HepG2 (cell line): Measurements from ENCODE around the gene IGLL1. TPM values are rescaled to one million over a fixed set of nuclear protein-coding genes. Genes with fewer than 3 reads are reported as not detected.

ENCODE experiments used
- ATAC-seq: fragments of 200-7000 bp; cut with Tn5 transposase; 3 replicates; pipeline ENCODE4 v1.9.1; 2020; ENCODE audit warnings: mild to moderate bottlenecking, moderate library complexity
- BruUV-seq: library from RNA; stranded (reverse); fragments of 400-500 nt; replicated peaks from 2 replicates; lab custom pipeline; 2021; lab: Mats Ljungman, UMichigan
- CTCF ChIA-PET: fragments of 300-600 bp; formaldehyde crosslinking; extraction: SDS; loops from one replicate; lab custom pipeline; 2021; ENCODE audit warnings: low total read pairs, inconsistent platforms, low intra/inter-chr PET ratio; lab: Yijun Ruan, JAX
- POLR2A ChIA-PET: fragments of 350-600 bp; sonication (Branson Sonifier 250); formaldehyde crosslinking; loops from one replicate; lab custom pipeline; 2020; ENCODE audit warnings: antibody characterized with exemption, inconsistent platforms; lab: Yijun Ruan, JAX
- DNase-seq: peaks from one replicate; pipeline ENCODE4 v3.0.0-alpha.2; 2015; ENCODE audit warnings: low spot score
- FAIRE-seq: peaks from 3 replicates; lab custom pipeline; 2011; peaks lifted over from hg19 to GRCh38; lab: Jason Lieb, UNC
- H2AFZ ChIP-seq: one replicate; pipeline ENCODE4 v1.6.1; 2011; ENCODE audit warnings: low read length, inconsistent platforms
- H3K27ac ChIP-seq: fragments of 300-600 bp; 3 replicates; pipeline ENCODE4 v1.8.0; 2011; ENCODE audit warnings: mixed run types, mild to moderate bottlenecking, mixed read lengths, low read length, inconsistent platforms; ENCODE audit not compliant: insufficient read depth; ENCODE audit errors: extremely low read length
- H3K27me3 ChIP-seq, 2 experiments: fragments of 200-600 bp in 1 of 2; 2 replicates in 1 of 2; 3 replicates in 1 of 2; pipeline versions ENCODE4 v1.6.0 to v1.8.0; 2011; ENCODE audit warnings: low read length in 2 of 2, mild to moderate bottlenecking in 2 of 2, moderate library complexity in 2 of 2, inconsistent platforms in 1 of 2; ENCODE audit not compliant: insufficient read depth in 2 of 2, control insufficient read depth in 1 of 2
- H3K36me3 ChIP-seq, 2 experiments: fragments of 200-600 bp in 1 of 2; replicated peaks in 1 of 2; 2 replicates in 1 of 2; 3 replicates in 1 of 2; pipeline versions ENCODE4 v1.5.1 to v1.8.0; 2011; ENCODE audit warnings: low read length in 2 of 2, inconsistent platforms in 1 of 2; ENCODE audit not compliant: insufficient read depth in 2 of 2, control insufficient read depth in 1 of 2
- H3K4me1 ChIP-seq: 2 replicates; pipeline ENCODE4 v1.5.1; 2012; ENCODE audit warnings: low read length, inconsistent platforms; ENCODE audit not compliant: insufficient read depth
- H3K4me2 ChIP-seq: 2 replicates; pipeline ENCODE4 v1.6.0; 2011; ENCODE audit warnings: low read depth, low read length, inconsistent platforms
- H3K4me3 ChIP-seq, 3 experiments: fragments of 200-600 bp in 1 of 3; sonication (generic), shearing (Covaris generic) in 1 of 3; replicated peaks in 1 of 3; 2 replicates each; pipeline ENCODE4 v1.5.1; 2011 to 2016; ENCODE audit warnings: low read length in 3 of 3, inconsistent platforms in 2 of 3, low read depth in 2 of 3, mild to moderate bottlenecking in 2 of 3, control low read depth in 1 of 3, mixed read lengths in 1 of 3; ENCODE audit not compliant: insufficient read depth in 1 of 3
- H3K79me2 ChIP-seq: one replicate; pipeline ENCODE4 v1.6.1; 2011; ENCODE audit warnings: low read length, inconsistent platforms; ENCODE audit not compliant: insufficient read depth
- H3K9ac ChIP-seq: 2 replicates; pipeline ENCODE4 v1.6.0; 2011; ENCODE audit warnings: mild to moderate bottlenecking, low read depth, low read length, inconsistent platforms; ENCODE audit not compliant: insufficient read depth
- H3K9me3 ChIP-seq: 2 replicates; pipeline ENCODE4 v1.5.1; 2012; ENCODE audit warnings: mild to moderate bottlenecking, low read length
- H4K20me1 ChIP-seq: 2 replicates; pipeline ENCODE4 v1.6.0; 2011; ENCODE audit warnings: inconsistent platforms, mild to moderate bottlenecking, low read length, moderate library complexity; ENCODE audit not compliant: insufficient read depth
- KDM5A ChIP-seq: fragments of 200-600 bp; sonication (generic); IDR thresholded peaks from 2 replicates; pipeline ENCODE4 v1.7.0; 2018; ENCODE audit warnings: antibody characterized with exemption, mild to moderate bottlenecking, low read length, borderline replicate concordance
- RBM39 ChIP-seq: fragments of 200-400 bp; formaldehyde crosslinking; IDR thresholded peaks from one replicate; pipeline ENCODE4 v1.6.1; 2018; ENCODE audit warnings: antibody characterized with exemption, mild to moderate bottlenecking, low read depth, low read length; ENCODE audit not compliant: poor library complexity, severe bottlenecking
- ZNF431 ChIP-seq: sonication (generic); formaldehyde crosslinking; IDR thresholded peaks from 2 replicates; pipeline ENCODE4 v1.9.0; 2022; ENCODE audit warnings: missing genetic modification reagents, low read depth, mild to moderate bottlenecking, borderline replicate concordance
- ZNF446 ChIP-seq: sonication (generic); formaldehyde crosslinking; IDR thresholded peaks from 2 replicates; pipeline ENCODE4 v1.5.0; 2020; ENCODE audit warnings: mild to moderate bottlenecking, missing genetic modification reagents
- WGBS: methylation state at CpG from one replicate; pipeline ENCODE4 v1.1.6; 2017; ENCODE audit warnings: low lambda C conversion rate; 5-methylcytosine and 5-hydroxymethylcytosine counted together
- in situ Hi-C: cut with HindIII; loops from 2 replicates; pipeline ENCODE4 v1.10.0; 2017; ENCODE audit warnings: low pct_unique_long_range_greater_than_20kb; ENCODE audit not compliant: extremely low pct_ligation_motif_present
- intact Hi-C: fragments of 100-400 bp; cut with micrococcal nuclease; formaldehyde crosslinking; loops from one replicate; pipeline ENCODE4 v1.10.0; 2022; ENCODE audit not compliant: unreplicated experiment
- polyA plus RNA-seq, 8 experiments: library from polyadenylated mRNA; depleted of rRNA in 3 of 8; stranded (reverse) in 7 of 8; unstranded in 1 of 8; fragments of >200 nt; fragmentation: Illumina TruSeq in 4 of 8; extraction: Trizol in 4 of 8; gene quantifications; 2 replicates each; pipeline versions ENCODE4 v1.2.1 to v1.2.3, GENCODE V29; 2011 to 2016; ENCODE audit warnings: low read depth in 4 of 8, missing spikeins in 1 of 8, mixed read lengths in 1 of 8; ENCODE audit not compliant: insufficient read depth in 1 of 8
- total RNA-seq, 5 experiments: library from RNA; depleted of rRNA; stranded (reverse); fragments of >200 nt; fragmentation: Illumina TruSeq; extraction: Trizol; gene quantifications; 2 replicates each; pipeline ENCODE4 v1.2.3, GENCODE V29; 2016; ENCODE audit warnings: low read depth in 1 of 5
- TF ChIP-seq, protein P1 (sequence below): sonication (generic); formaldehyde crosslinking; IDR thresholded peaks from 2 replicates; pipeline ENCODE4 v1.4.0; 2020; ENCODE audit warnings: missing genetic modification reagents

IGLL1 gene
- total and polyA plus RNA-seq, 2 of the 13 experiments (the other 11 are each of a cell fraction or from before 2014, with no cell fraction given): not detected

DNA sequence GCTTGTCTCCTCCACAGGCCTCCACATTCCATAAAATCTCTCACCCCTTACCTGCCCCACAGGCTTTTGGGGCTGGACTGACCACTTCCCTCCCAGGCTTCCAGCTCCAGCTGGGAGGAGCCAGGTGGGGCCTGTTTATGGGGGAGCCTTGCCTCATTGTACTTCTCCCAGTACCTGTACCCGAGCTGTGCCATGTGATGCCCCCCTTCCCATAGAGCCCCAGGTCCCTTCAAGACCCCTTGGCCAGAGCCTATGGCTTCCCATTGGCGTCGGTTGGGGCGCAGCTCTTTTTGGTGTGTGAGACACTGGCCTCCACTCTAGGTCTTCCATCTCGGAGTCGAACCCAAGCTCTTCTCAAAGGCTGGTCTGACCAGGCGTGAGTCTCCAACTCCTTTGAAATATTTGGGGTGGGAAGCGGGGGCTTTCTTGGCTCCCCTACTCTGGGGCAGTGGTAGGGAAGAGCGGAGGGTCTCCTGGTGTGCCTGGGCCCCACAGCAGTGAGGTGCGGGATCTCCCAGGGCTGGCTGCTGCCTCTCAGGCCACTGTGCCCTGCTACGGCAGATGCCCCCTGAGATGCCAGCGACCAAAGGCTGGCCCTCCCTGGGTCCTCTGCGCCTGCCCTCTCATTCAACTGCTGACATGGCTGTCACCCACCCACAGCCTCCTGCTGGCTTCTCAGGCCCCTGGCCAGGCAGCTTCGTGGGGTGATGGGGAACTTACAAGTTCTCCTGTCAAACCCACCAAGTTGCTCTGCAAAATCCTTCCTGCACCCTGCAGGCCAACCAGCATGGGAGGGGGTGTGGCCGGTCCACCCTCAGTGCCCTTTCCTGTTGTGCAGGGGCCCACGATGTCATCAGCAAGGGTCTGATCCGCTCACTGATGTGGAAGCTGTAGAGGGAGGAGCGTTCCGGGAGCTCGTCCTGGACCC lies 26.4 kb upstream of the IGLL1 start:
- intact Hi-C loops (no loop called here), in situ Hi-C loops (loop anchor here (25.0 kb wide), 1 partner anchor 231 kb away; the partner anchor contains the start of gene DERL3)
- Histone ChIP-seq H3K9me3 (no peaks in the 10 kb centered on the region), H3K36me3 (no peaks in the 10 kb centered on the region), H3K79me2 (no peaks in the 10 kb centered on the region), H3K27me3 (no peaks in the 10 kb centered on the region), H3K27ac (no peak overlapping the region), H3K4me1 (peaks cover 26% of the 10 kb centered on the region), H3K4me2 (no peak overlapping the region), H2AFZ (no peak overlapping the region)
- no TSS peak for BruUV-seq
- 66% methylated on average over 15 of the region's 20 CpGs for WGBS
- ChIA-PET POLR2A (no interaction called here), CTCF (no interaction called here)
- no peak for TF ChIP-seq ZNF446 (CRISPR knock-in tag)
- no peak for TF ChIP-seq RBM39
- no peak for TF ChIP-seq KDM5A
- TF ChIP-seq ZNF431 (CRISPR knock-in tag): no peak
- TF ChIP-seq, protein P1, sequence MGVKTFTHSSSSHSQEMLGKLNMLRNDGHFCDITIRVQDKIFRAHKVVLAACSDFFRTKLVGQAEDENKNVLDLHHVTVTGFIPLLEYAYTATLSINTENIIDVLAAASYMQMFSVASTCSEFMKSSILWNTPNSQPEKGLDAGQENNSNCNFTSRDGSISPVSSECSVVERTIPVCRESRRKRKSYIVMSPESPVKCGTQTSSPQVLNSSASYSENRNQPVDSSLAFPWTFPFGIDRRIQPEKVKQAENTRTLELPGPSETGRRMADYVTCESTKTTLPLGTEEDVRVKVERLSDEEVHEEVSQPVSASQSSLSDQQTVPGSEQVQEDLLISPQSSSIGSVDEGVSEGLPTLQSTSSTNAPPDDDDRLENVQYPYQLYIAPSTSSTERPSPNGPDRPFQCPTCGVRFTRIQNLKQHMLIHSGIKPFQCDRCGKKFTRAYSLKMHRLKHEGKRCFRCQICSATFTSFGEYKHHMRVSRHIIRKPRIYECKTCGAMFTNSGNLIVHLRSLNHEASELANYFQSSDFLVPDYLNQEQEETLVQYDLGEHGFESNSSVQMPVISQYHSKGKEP (CRISPR knock-in tag): no peak
- TF ChIP-seq, all 625 proteins: peak for 0
- ATAC-seq (no peak), DNase-seq (no peak), FAIRE-seq (no peak)
- H3K9ac ChIP-seq: no peak overlapping the region
- no peak overlapping the region for H3K4me3 ChIP-seq
- no peaks in the 10 kb centered on the region for H4K20me1 ChIP-seq
